ENCODE results near the gene LAD1. TPM values are rescaled to one million over a fixed set of nuclear protein-coding genes. Genes with fewer than 3 reads are reported as not detected.

The LAD1 gene
- total RNA-seq, 4 donors from 2014 or later: 0.26 to 4.8 (median 0.29) TPM; not detected in 1

DNA sequence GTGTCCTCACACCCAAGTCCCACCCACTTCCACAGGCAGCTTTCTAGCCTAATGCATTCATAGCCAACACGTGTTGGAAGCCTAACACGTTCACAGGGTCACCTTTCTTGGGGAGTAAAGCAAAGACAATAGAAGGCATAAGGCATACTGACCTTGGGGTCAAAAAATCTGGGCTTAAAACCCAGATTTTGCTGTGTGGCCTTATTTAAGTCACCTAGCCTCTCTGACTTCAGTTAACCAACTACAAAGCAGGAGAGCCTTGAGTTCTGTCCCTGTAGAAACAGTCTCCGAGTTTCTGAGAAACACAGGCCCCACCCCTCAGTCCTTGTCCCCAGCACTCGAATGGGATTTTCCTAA lies 23.0 kb downstream of the LAD1 start:
- Histone ChIP-seq H3K36me3 (no peaks in the 10 kb centered on the region), H3K4me1 (no peaks in the 10 kb centered on the region), H3K9me3 (no peaks in the 10 kb centered on the region), H3K4me3 (no peak overlapping the region), H3K27me3 (no peaks in the 10 kb centered on the region), H3K27ac (no peak overlapping the region)
- no peak for DNase-seq
- intact Hi-C loops (cut with DNase I; ENCODE audit: low total_unique reads): no loop called here
- TF ChIP-seq, protein P1, sequence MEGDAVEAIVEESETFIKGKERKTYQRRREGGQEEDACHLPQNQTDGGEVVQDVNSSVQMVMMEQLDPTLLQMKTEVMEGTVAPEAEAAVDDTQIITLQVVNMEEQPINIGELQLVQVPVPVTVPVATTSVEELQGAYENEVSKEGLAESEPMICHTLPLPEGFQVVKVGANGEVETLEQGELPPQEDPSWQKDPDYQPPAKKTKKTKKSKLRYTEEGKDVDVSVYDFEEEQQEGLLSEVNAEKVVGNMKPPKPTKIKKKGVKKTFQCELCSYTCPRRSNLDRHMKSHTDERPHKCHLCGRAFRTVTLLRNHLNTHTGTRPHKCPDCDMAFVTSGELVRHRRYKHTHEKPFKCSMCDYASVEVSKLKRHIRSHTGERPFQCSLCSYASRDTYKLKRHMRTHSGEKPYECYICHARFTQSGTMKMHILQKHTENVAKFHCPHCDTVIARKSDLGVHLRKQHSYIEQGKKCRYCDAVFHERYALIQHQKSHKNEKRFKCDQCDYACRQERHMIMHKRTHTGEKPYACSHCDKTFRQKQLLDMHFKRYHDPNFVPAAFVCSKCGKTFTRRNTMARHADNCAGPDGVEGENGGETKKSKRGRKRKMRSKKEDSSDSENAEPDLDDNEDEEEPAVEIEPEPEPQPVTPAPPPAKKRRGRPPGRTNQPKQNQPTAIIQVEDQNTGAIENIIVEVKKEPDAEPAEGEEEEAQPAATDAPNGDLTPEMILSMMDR (IDR thresholded peaks at IDR 0.05): no peak
- TF ChIP-seq POLR2A (IDR thresholded peaks at IDR 0.05): no peak

DNA sequence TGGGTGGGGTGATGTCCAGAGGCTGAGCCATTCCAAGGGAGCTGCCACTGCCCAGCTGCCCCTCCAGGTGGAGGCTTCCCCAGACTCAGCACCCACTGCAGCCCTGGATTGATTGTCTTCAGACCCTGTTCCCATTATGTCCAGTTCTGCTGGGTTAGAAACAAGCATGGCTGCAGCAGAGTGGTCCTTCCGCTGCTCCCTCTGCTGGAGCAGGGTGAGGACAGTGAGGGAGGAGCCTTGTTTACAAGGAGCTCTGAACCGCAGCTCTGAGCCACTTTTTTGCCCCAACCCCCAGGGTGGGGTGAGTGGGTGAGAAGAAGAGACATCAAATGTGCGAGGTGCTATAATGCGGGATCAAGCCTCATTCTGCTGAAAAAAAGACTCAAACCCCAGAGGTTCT lies 24.0 kb downstream of the LAD1 start:
- no peaks in the 10 kb centered on the region for H3K36me3 ChIP-seq
- TF ChIP-seq POLR2A (IDR thresholded peaks at IDR 0.05): no peak
- TF ChIP-seq, protein P1 (IDR thresholded peaks at IDR 0.05): no peak
- no peaks in the 10 kb centered on the region for H3K27me3 ChIP-seq

DNA sequence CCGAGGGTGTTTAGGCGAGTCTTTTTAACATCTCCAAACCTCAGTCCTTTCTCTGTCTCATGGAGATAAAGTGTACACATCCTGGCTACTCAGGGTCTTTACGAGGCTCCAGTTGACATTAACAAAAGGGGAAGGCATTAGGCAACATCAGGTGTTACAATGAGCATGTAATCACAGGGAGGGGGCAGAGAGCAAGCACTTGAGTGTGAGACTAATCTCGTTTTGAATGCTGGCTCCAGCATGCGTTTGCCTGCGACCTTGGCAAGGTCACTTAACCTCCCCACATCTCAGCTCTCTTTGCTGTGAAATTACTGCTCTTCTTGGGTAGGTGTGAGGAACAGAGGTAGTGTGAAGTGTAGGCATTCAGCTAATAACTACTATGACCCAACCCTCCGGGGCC lies 24.8 kb downstream of the LAD1 start:
- Histone ChIP-seq H3K4me1 (no peaks in the 10 kb centered on the region), H3K9me3 (no peaks in the 10 kb centered on the region), H3K36me3 (no peaks in the 10 kb centered on the region), H3K4me3 (no peak overlapping the region), H3K27ac (no peak overlapping the region), H3K27me3 (no peaks in the 10 kb centered on the region)
- DNase-seq: no peak
- intact Hi-C loops (cut with DNase I; ENCODE audit: low total_unique reads): no loop called here
- TF ChIP-seq, protein P1 (IDR thresholded peaks at IDR 0.05): no peak
- TF ChIP-seq POLR2A (IDR thresholded peaks at IDR 0.05): no peak

More for the DNA sequence above, 24.0 kb downstream of the LAD1 start:
- Histone ChIP-seq H3K27ac (no peak overlapping the region), H3K4me3 (no peak overlapping the region), H3K9me3 (no peaks in the 10 kb centered on the region), H3K4me1 (no peaks in the 10 kb centered on the region)
- intact Hi-C loops (cut with DNase I; ENCODE audit: low total_unique reads): no loop called here
- DNase-seq: no peak

DNA sequence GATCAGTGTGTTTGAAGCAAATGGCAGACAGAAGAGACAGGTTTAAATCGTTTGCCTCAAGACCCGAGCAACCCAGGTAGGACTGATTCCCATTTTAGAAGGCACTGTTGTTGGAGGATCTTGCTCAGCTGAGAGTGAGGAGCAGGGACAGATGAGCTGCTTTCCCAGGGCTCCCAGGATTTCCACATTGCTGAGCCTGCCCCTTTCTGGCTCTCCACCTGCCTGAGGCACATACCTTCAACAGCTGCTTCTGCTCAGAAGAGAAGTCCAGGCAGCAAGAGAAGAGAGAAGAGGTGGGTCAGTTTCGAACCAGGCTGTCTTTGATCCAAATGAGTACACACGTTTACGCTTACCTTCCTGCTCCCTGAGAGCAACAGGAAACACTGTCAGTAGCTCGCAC lies 27.3 kb downstream of the LAD1 start:
- H3K9me3 ChIP-seq: no peaks in the 10 kb centered on the region
- DNase-seq: no peak
- TF ChIP-seq, protein P1 (IDR thresholded peaks at IDR 0.05): no peak
- TF ChIP-seq POLR2A (IDR thresholded peaks at IDR 0.05): no peak
- H3K27me3 ChIP-seq: no peaks in the 10 kb centered on the region
- H3K36me3 ChIP-seq: no peaks in the 10 kb centered on the region
- H3K27ac ChIP-seq: no peak overlapping the region
- H3K4me1 ChIP-seq: no peaks in the 10 kb centered on the region
- H3K4me3 ChIP-seq: no peak overlapping the region
- intact Hi-C loops (cut with DNase I; ENCODE audit: low total_unique reads): no loop called here

DNA sequence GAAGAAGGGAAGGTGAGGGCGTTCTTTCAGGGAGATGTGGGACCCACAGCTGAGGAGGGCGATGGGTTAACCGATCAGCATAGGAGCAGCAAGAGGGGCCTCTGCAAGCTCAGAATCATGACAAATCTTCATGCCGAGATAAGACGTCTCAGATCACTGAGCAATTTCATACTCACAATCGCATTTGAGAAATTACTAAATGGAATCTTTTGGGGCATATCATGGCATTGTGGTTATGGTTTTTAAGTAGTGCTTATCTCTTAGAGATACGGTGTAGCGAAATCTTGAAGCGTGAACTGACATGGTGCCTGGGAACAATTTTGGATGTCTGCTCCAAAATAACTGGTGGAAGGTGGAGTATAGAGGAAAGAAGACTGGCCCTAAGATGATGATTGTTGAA lies 27.8 kb downstream of the LAD1 start:
- H3K27me3 ChIP-seq: no peaks in the 10 kb centered on the region

More for the DNA sequence above, 27.8 kb downstream of the LAD1 start:
- no peak for DNase-seq
- Histone ChIP-seq H3K9me3 (no peaks in the 10 kb centered on the region), H3K36me3 (no peaks in the 10 kb centered on the region), H3K4me3 (no peak overlapping the region), H3K27ac (no peak overlapping the region), H3K4me1 (no peaks in the 10 kb centered on the region)
- intact Hi-C loops (cut with DNase I; ENCODE audit: low total_unique reads): no loop called here
- TF ChIP-seq POLR2A (IDR thresholded peaks at IDR 0.05): no peak
- TF ChIP-seq, protein P1 (IDR thresholded peaks at IDR 0.05): no peak
